HG03103 (cell line): ENCODE data around the gene POR.
"Not testable (repeated sequence)": the region's sequence is repeated elsewhere in the genome, so short reads cannot be mapped to it uniquely, and the experiment has no call there.

Experiments
- ATAC-seq: cut with Tn5 transposase; IDR thresholded peaks from one replicate; pipeline ENCODE4 v1.9.1; 2021; ENCODE audit warnings: low read depth; ENCODE audit not compliant: unreplicated experiment

POR gene

GRCh38 chr7:75884476-75884875 lies 30.5 kb upstream of the POR start:
- ATAC-seq, result no peak

GRCh38 chr7:75885036-75885435 lies 29.9 kb upstream of the POR start:
- ATAC-seq, result no peak

GRCh38 chr7:75887669-75888369 lies 27.1 kb upstream of the POR start:
- no peak for ATAC-seq

GRCh38 chr7:75888464-75889222 lies 26.3 kb upstream of the POR start:
- ATAC-seq, result no peak

- ATAC-seq, result no peak
Observed at GRCh38 chr7:75889223-75889825, 25.6 kb upstream of the POR start.

GRCh38 chr7:75889826-75890225 lies 25.1 kb upstream of the POR start:
- ATAC-seq, result no peak

- ATAC-seq, result not testable (repeated sequence)
Observed at GRCh38 chr7:75891237-75891636, 23.7 kb upstream of the POR start.

- ATAC-seq, result no peak
Observed at GRCh38 chr7:75891815-75892411, 23.0 kb upstream of the POR start.

- no peak for ATAC-seq
Observed at GRCh38 chr7:75892634-75893272, 22.2 kb upstream of the POR start.

- ATAC-seq, result no peak
Observed at GRCh38 chr7:75896803-75897327, 18.1 kb upstream of the POR start.

- no peak for ATAC-seq
Observed at GRCh38 chr7:75900617-75901315, 14.2 kb upstream of the POR start.

GRCh38 chr7:75905785-75906604 lies 9.0 kb upstream of the POR start:
- ATAC-seq, result no peak

- no peak for ATAC-seq
Observed at GRCh38 chr7:75906991-75907667, 7.8 kb upstream of the POR start.

GRCh38 chr7:75907668-75908039 lies 7.3 kb upstream of the POR start:
- ATAC-seq, result not testable (repeated sequence)

GRCh38 chr7:75909521-75910132 lies 5.3 kb upstream of the POR start:
- no peak for ATAC-seq

GRCh38 chr7:75911186-75911585 lies 3.8 kb upstream of the POR start:
- not testable (repeated sequence) for ATAC-seq

GRCh38 chr7:75913437-75913836 lies 1.5 kb upstream of the POR start:
- ATAC-seq, result no peak

GRCh38 chr7:75914169-75914654 lies 743 bp upstream of the POR start:
- no peak for ATAC-seq
